H7 (cell line): Measurements from ENCODE around the gene LMBRD2. TPM values are rescaled to one million over a fixed set of nuclear protein-coding genes. Genes with fewer than 3 reads are reported as not detected.
"Not testable (repeated sequence)": the region's sequence is repeated elsewhere in the genome, so short reads cannot be mapped to it uniquely, and the experiment has no call there.

Source experiments
- DNase-seq: peaks from one replicate; pipeline ENCODE4 v3.0.0; 2012
- H3K27me3 ChIP-seq: 2 replicates; pipeline ENCODE4 v1.6.0; 2011; ENCODE audit warnings: mild to moderate bottlenecking, low read length; ENCODE audit not compliant: control insufficient read depth, insufficient read depth
- H3K36me3 ChIP-seq: replicated peaks from 2 replicates; pipeline ENCODE4 v1.5.1; 2011; ENCODE audit warnings: low read length; ENCODE audit not compliant: control insufficient read depth, insufficient read depth
- H3K4me3 ChIP-seq: 2 replicates; pipeline ENCODE4 v1.5.1; 2011; ENCODE audit warnings: low read depth, mild to moderate bottlenecking, control low read depth, low read length, moderate library complexity; ENCODE audit not compliant: insufficient read depth
- total RNA-seq: library from RNA; depleted of rRNA; stranded (reverse); fragments of >200 nt; shearing (Covaris generic); gene quantifications from 2 replicates; pipeline ENCODE4 v1.2.3, GENCODE V29; 2014; rRNA removed

LMBRD2 gene
- 4.1 and 5.0 TPM in 2 replicates for total RNA-seq

GRCh38 chr5:36151434-36152323, at the start of gene LMBRD2, which contains the start of gene SKP2:
TSS of gene LMBRD2 (minus strand) at chr5:36151887. CDS start at chr5:36143349, 8,538 bp downstream.
TSS of gene SKP2 (plus strand) at chr5:36152111. CDS start at chr5:36152263, 152 bp downstream.
- DNase-seq, result peak; percentile 92
- Histone ChIP-seq H3K27me3 (no peaks in the 10 kb centered on the region), H3K4me3 (peak within 1 kb of the TSS; percentile 84), H3K36me3 (peaks cover 5% of the 10 kb centered on the region)

GRCh38 chr5:36200513-36200912, 48.8 kb upstream of the LMBRD2 start:
- no peaks in the 10 kb centered on the region for H3K27me3 ChIP-seq
- H3K36me3 ChIP-seq, result peaks cover 1% of the 10 kb centered on the region; the same call in 1 of the 2 replicates
- H3K4me3 ChIP-seq, result no peak overlapping the region
- no peak for DNase-seq

GRCh38 chr5:36199620-36200019, 47.9 kb upstream of the LMBRD2 start:
- Histone ChIP-seq H3K4me3 (no peak overlapping the region), H3K36me3 (peaks cover 1% of the 10 kb centered on the region; the same call in 1 of the 2 replicates), H3K27me3 (no peaks in the 10 kb centered on the region)
- no peak for DNase-seq

GRCh38 chr5:36198783-36199182, 47.1 kb upstream of the LMBRD2 start:
- not testable (repeated sequence) for DNase-seq, H3K27me3 ChIP-seq, H3K36me3 ChIP-seq, H3K4me3 ChIP-seq

- Histone ChIP-seq H3K27me3 (no peaks in the 10 kb centered on the region), H3K36me3 (peaks cover 1% of the 10 kb centered on the region; the same call in 1 of the 2 replicates), H3K4me3 (no peak overlapping the region)
- no peak for DNase-seq
These were observed 46.6 kb upstream of the LMBRD2 start for GRCh38 chr5:36198281-36198680.

- no peaks in the 10 kb centered on the region for H3K27me3 ChIP-seq
- H3K36me3 ChIP-seq, result peaks cover 1% of the 10 kb centered on the region; the same call in 1 of the 2 replicates
These were observed 42.1 kb upstream of the LMBRD2 start for GRCh38 chr5:36193746-36194145.

GRCh38 chr5:36184408-36184807, 32.7 kb upstream of the LMBRD2 start:
- H3K27me3 ChIP-seq, DNase-seq, H3K4me3 ChIP-seq, H3K36me3 ChIP-seq: not testable (repeated sequence)

More at GRCh38 chr5:36193746-36194145, 42.1 kb upstream of the LMBRD2 start:
- H3K4me3 ChIP-seq, result no peak overlapping the region
- DNase-seq, result no peak

GRCh38 chr5:36181774-36182173, 30.1 kb upstream of the LMBRD2 start:
- Histone ChIP-seq H3K27me3 (no peaks in the 10 kb centered on the region), H3K4me3 (no peak overlapping the region), H3K36me3 (peaks cover 5% of the 10 kb centered on the region)
- DNase-seq, result no peak

GRCh38 chr5:36180556-36181350, 29.1 kb upstream of the LMBRD2 start:
- H3K27me3 ChIP-seq, result no peaks in the 10 kb centered on the region
- DNase-seq, result no peak
- H3K36me3 ChIP-seq, result peaks cover 5% of the 10 kb centered on the region
- no peak overlapping the region for H3K4me3 ChIP-seq

- no peak for DNase-seq
- Histone ChIP-seq H3K36me3 (peaks cover 5% of the 10 kb centered on the region), H3K4me3 (no peak overlapping the region), H3K27me3 (no peaks in the 10 kb centered on the region)
These were observed 28.3 kb upstream of the LMBRD2 start for GRCh38 chr5:36179950-36180349.

- Histone ChIP-seq H3K4me3 (no peak overlapping the region), H3K27me3 (no peaks in the 10 kb centered on the region), H3K36me3 (peaks cover 8% of the 10 kb centered on the region)
- no peak for DNase-seq
These were observed 26.8 kb upstream of the LMBRD2 start for GRCh38 chr5:36178524-36178890.

- no peaks in the 10 kb centered on the region for H3K27me3 ChIP-seq
- peaks cover 8% of the 10 kb centered on the region for H3K36me3 ChIP-seq
- no peak overlapping the region for H3K4me3 ChIP-seq
- peak; percentile 7 for DNase-seq
These were observed 26.2 kb upstream of the LMBRD2 start for GRCh38 chr5:36177715-36178523.

- H3K27me3 ChIP-seq, result no peaks in the 10 kb centered on the region
- no peak for DNase-seq
- peaks cover 8% of the 10 kb centered on the region for H3K36me3 ChIP-seq
- H3K4me3 ChIP-seq, result no peak overlapping the region
These were observed 25.5 kb upstream of the LMBRD2 start for GRCh38 chr5:36177154-36177553.

GRCh38 chr5:36175043-36175442, 23.4 kb upstream of the LMBRD2 start:
- no peaks in the 10 kb centered on the region for H3K27me3 ChIP-seq
- no peak overlapping the region for H3K4me3 ChIP-seq
- peaks cover 13% of the 10 kb centered on the region for H3K36me3 ChIP-seq
- DNase-seq, result no peak
